Heart left ventricle (tissue), 13 donors: ENCODE data around the gene ITM2C.

ENCODE experiments used
- POLR2A ChIP-seq, 2 donors: fragments of 450-650 bp; IDR thresholded peaks; one replicate each; pipeline ENCODE4 v1.6.1; 2017; ENCODE audit warnings: antibody characterized with exemption in 2 of 2, mild to moderate bottlenecking in 2 of 2, moderate library complexity in 2 of 2
- TF ChIP-seq, protein P1 (sequence below), 12 donors: fragments of 200-600 bp; sonication (generic) in 4 of 12; IDR thresholded peaks; one replicate each; pipeline versions ENCODE4 v1.5.0 to v1.8.0; 2018 to 2022; ENCODE audit warnings: antibody characterized with exemption in 12 of 12, mild to moderate bottlenecking in 5 of 12
- donor health status: ischemic (EF 13 %, LVEDD 7.1; RV severe dilation, severe dysfunction).
- donor health status: DM: no; HTN: yes; CAD: no.
- donor health status: DM: no; HTN: no; CAD: no.
- donor health status: ischemic (EF 25% LVEDD 6.9; RV normal size, moderate dysfunction).
- donor health status: ischemic (EF 25% LVEDD 5.7; RV mildly dilated, moderate dysfunction).
- donor health status: ischemic (EF 35%, LVEDD 5.7; RV mildly dilated, moderate dysfunction).
- donor health status: nonischemic (EF 11% LVEDD 7.7; RV severe dilation, severe dysfunction).
- donor health status: DM: yes; HTN: yes; CAD: no.
- donor health status: PGD.
- donor health status: ischemic (EF 29% LVEDD 5.4; RV normal size, mild dysfunction).
- donor health status: nonischemic (EF 23%, LVEDD 6.1; RV moderate dilation, normal function).

GRCh38 chr2:230879271-230879882 lies 14.6 kb downstream of the ITM2C start:
- TF ChIP-seq, protein P1, sequence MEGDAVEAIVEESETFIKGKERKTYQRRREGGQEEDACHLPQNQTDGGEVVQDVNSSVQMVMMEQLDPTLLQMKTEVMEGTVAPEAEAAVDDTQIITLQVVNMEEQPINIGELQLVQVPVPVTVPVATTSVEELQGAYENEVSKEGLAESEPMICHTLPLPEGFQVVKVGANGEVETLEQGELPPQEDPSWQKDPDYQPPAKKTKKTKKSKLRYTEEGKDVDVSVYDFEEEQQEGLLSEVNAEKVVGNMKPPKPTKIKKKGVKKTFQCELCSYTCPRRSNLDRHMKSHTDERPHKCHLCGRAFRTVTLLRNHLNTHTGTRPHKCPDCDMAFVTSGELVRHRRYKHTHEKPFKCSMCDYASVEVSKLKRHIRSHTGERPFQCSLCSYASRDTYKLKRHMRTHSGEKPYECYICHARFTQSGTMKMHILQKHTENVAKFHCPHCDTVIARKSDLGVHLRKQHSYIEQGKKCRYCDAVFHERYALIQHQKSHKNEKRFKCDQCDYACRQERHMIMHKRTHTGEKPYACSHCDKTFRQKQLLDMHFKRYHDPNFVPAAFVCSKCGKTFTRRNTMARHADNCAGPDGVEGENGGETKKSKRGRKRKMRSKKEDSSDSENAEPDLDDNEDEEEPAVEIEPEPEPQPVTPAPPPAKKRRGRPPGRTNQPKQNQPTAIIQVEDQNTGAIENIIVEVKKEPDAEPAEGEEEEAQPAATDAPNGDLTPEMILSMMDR (IDR thresholded peaks at IDR 0.05): no peak
- no peak for TF ChIP-seq POLR2A (IDR thresholded peaks at IDR 0.05)
